Measurements from ENCODE around the gene MAD1L1. TPM values are rescaled to one million over a fixed set of nuclear protein-coding genes. Genes with fewer than 3 reads are reported as not detected.

MAD1L1 gene
- total and polyA plus RNA-seq, 8 donors, result 12.8 to 469 (median 27.3) TPM

DNA sequence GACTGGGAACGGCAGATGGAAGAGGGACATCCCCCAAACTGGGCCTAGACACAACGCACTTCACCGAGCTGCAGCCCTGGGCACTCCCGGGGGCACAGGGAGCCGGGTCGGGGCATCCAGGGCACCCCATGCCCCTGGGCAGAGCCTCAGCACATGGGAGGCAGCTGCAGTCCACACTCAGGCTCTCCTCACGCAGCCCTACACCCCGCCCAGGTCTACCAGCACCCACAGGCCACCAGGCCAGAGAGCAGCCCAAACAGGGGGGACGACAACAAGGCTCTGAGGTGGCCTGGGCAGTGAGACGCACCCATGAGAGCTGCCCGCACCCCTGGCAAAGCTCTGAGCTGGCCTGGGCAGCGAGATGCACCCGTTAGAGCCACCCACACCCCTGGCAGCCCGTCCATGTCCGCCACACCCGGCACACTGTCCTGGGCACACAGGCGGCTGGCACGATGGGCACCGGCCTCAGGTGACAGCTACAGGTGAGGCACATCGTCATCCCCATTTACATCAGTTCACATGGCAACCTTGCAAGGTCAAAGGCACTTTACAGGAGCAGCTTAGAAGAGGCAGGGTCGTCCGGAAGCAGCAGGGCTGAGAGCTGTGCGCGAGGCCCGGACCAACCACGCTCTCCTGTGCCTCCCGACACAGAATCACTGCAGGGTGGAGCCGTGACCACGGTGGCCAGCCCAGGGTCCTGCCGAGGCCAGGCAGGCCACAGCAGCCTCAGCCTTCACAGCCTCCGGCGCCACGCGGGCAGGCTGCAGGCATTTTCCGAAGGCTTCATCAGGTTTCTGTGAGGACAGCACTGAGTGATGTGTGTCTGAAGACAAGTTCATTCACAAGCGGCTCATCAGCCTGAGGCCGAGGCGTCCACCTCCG is 228.6 kb downstream of the MAD1L1 start:
- Histone ChIP-seq H3K36me3 (peaks cover 0 to 22% (median 16%) of the 10 kb centered on the region in 4 donors), H3K27me3 (no peaks in the 10 kb centered on the region), H3K27ac (no peak overlapping the region), H3K4me3 (no peak overlapping the region), H3K4me1 (no peaks in the 10 kb centered on the region), H3K9me3 (no peaks in the 10 kb centered on the region)
- TF ChIP-seq, protein P1, sequence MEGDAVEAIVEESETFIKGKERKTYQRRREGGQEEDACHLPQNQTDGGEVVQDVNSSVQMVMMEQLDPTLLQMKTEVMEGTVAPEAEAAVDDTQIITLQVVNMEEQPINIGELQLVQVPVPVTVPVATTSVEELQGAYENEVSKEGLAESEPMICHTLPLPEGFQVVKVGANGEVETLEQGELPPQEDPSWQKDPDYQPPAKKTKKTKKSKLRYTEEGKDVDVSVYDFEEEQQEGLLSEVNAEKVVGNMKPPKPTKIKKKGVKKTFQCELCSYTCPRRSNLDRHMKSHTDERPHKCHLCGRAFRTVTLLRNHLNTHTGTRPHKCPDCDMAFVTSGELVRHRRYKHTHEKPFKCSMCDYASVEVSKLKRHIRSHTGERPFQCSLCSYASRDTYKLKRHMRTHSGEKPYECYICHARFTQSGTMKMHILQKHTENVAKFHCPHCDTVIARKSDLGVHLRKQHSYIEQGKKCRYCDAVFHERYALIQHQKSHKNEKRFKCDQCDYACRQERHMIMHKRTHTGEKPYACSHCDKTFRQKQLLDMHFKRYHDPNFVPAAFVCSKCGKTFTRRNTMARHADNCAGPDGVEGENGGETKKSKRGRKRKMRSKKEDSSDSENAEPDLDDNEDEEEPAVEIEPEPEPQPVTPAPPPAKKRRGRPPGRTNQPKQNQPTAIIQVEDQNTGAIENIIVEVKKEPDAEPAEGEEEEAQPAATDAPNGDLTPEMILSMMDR (IDR thresholded peaks at IDR 0.05), result no peak
- TF ChIP-seq POLR2A (IDR thresholded peaks at IDR 0.05), result no peak
- intact Hi-C loops (cut with DNase I; ENCODE audit: low total_unique reads), result no loop called here
- no peak for DNase-seq
- 91 to 97% (median 95%) methylated on average over 17 to 39 of the region's 39 CpGs for WGBS, 5 donors

DNA sequence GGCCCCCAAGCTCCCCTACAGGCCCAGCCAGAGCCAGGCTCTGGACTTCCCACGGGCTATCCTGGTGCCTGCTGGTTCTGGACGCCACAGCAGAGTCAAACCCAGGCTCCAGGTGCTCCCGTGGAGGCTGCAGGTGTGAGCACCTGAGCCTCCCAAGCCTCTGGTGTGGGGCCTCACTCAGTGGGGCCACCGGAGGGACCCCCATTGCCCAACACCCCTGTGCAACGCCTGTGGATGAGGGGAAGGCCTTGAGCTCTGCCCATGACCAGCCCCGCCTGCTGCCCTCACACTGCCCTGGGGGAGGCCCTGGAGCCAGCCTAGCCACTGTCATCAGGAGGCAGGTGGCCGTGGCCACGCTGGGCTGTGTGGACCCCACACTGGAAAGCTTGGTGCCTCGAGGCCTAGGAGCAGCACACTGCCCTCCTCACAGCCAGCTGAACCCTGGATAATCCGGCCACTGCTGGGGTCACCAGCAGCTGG is 229.3 kb downstream of the MAD1L1 start:
- Histone ChIP-seq H3K4me1 (no peaks in the 10 kb centered on the region), H3K27ac (no peak overlapping the region), H3K36me3 (peaks cover 0 to 22% (median 16%) of the 10 kb centered on the region in 4 donors), H3K4me3 (no peak overlapping the region), H3K9me3 (no peaks in the 10 kb centered on the region), H3K27me3 (no peaks in the 10 kb centered on the region)
- intact Hi-C loops (cut with DNase I; ENCODE audit: low total_unique reads), result no loop called here
- TF ChIP-seq, protein P1 (IDR thresholded peaks at IDR 0.05), result no peak
- TF ChIP-seq POLR2AphosphoS5 (IDR thresholded peaks at IDR 0.05), result no peak
- no peak for DNase-seq
- 91 to 96% (median 95%) methylated on average over 3 to 10 of the region's 10 CpGs for WGBS, 5 donors

DNA sequence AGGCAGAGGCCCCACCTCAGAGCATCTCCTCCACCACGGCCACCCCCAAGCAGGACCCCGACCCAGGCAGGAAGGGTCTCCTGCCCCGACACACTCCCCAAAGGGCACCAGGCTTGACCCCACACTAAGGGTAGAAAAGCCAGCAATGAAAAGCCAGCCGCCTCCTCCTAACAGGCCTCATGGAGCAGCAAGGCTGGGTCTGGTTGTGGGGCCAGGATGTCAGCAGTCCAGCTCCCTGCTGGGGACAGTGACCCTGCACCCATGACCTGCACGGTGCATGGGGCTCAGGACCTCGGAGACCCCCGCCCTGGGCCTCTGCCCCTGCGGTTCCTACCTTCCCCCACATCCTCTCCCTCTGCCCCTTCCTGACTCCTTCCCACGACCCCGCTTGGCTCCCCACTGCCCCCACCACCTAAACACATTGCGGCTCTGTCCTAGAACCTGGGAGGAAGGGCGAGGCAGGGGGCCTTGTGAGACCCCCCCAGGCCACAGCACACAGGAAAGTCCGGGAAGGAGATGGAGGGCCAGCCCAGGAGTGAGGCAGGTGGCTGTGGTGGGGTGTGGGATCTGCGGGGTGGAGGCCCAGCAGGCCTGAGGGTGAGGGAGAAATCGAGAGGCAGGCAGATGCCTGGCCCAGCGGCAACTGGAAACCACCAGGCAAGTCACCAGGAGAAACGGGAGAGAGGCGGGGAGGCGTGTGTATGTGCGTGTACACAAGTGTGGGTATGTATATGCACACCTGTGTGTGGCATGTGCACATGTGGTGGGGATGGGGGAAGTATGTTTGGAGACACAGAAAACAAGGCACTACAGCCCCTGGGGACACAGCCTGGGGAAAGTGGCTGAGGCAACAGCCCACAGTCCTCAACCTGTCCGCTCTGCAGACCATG is 229.9 kb downstream of the MAD1L1 start:
- H3K4me1 ChIP-seq, result no peaks in the 10 kb centered on the region
- DNase-seq, result no peak

More for the DNA sequence above, 229.9 kb downstream of the MAD1L1 start:
- Histone ChIP-seq H3K27ac (no peak overlapping the region), H3K4me3 (no peak overlapping the region), H3K9me3 (no peaks in the 10 kb centered on the region), H3K36me3 (peaks cover 0 to 22% (median 14%) of the 10 kb centered on the region in 4 donors), H3K27me3 (no peaks in the 10 kb centered on the region)
- 81 to 89% (median 88%) methylated on average over 14 to 21 of the region's 21 CpGs for WGBS, 5 donors
- no peak for TF ChIP-seq POLR2AphosphoS5 (IDR thresholded peaks at IDR 0.05)
- no peak for TF ChIP-seq EP300 (IDR thresholded peaks at IDR 0.05)
- TF ChIP-seq, protein P1 (IDR thresholded peaks at IDR 0.05), result no peak
- TF ChIP-seq POLR2A (IDR thresholded peaks at IDR 0.05), result no peak
- intact Hi-C loops (cut with DNase I; ENCODE audit: low total_unique reads), result no loop called here
